GOT3 (cell line): Measurements from ENCODE around the gene HYLS1.

Experiments
- DNase-seq: peaks from one replicate; lab custom pipeline; 2025; ENCODE audit warnings: mixed read lengths; lab: John Stamatoyannopoulos, UW

The HYLS1 gene

GRCh38 chr11:125934473-125934872 lies 47.0 kb downstream of the HYLS1 start:
- no peak for DNase-seq

- DNase-seq, result no peak
Measured at GRCh38 chr11:125935056-125935455, 47.6 kb downstream of the HYLS1 start.

- DNase-seq, result no peak
Measured at GRCh38 chr11:125935618-125936199, 48.2 kb downstream of the HYLS1 start.

- DNase-seq, result no peak
Measured at GRCh38 chr11:125938418-125938817, 51.0 kb downstream of the HYLS1 start.

GRCh38 chr11:125939081-125939521 lies 51.6 kb downstream of the HYLS1 start:
- no peak for DNase-seq

- DNase-seq, result no peak
Measured at GRCh38 chr11:125940145-125940544, 52.7 kb downstream of the HYLS1 start.

- DNase-seq, result no peak
Measured at GRCh38 chr11:125941267-125941618, 53.8 kb downstream of the HYLS1 start.

- DNase-seq, result no peak
Measured at GRCh38 chr11:125941619-125942611, 54.4 kb downstream of the HYLS1 start.

GRCh38 chr11:125942771-125943428 lies 55.4 kb downstream of the HYLS1 start:
- DNase-seq, result no peak

- no peak for DNase-seq
Measured at GRCh38 chr11:125943661-125944349, 56.3 kb downstream of the HYLS1 start.

GRCh38 chr11:125944350-125945010 lies 57.0 kb downstream of the HYLS1 start:
- DNase-seq, result no peak

- no peak for DNase-seq
Measured at GRCh38 chr11:125945011-125945796, 57.7 kb downstream of the HYLS1 start.

- no peak for DNase-seq
Measured at GRCh38 chr11:125945797-125946520, 58.5 kb downstream of the HYLS1 start, which contains the start of gene VSIG10L2. Gene VSIG10L2 (plus strand): TSS chr11:125946044. CDS start chr11:125946056, 12 bp downstream.

- DNase-seq, result no peak
Measured at GRCh38 chr11:125946712-125947418, 59.4 kb downstream of the HYLS1 start.

- DNase-seq, result no peak
Measured at GRCh38 chr11:125947419-125948277, 60.2 kb downstream of the HYLS1 start.

GRCh38 chr11:125948278-125949051 lies 61.0 kb downstream of the HYLS1 start:
- no peak for DNase-seq
